ENCODE results near the gene FBXO11. TPM values are rescaled to one million over a fixed set of nuclear protein-coding genes. Genes with fewer than 3 reads are reported as not detected.

Gene FBXO11
- total RNA-seq (2022; extraction: Qiagen RNA extraction), result 32.2 to 50.2 TPM (median 38.3 TPM) in 5 replicates

GRCh38 chr2:47906157-47907038, at the start of gene FBXO11:
Gene FBXO11 (minus strand): TSS chr2:47906498. CDS start chr2:47905720, 778 bp downstream.

GRCh38 chr2:47782671-47783485, 123.4 kb downstream of the FBXO11 start, which contains the start of gene MSH6:
Gene MSH6 (plus strand): TSS chr2:47783145. CDS start chr2:47783234, 89 bp downstream.

Other genes starting within 250 kb of the FBXO11 start
- 70.3 to 102 TPM (median 82.1 TPM) in 5 replicates for gene MSH6, start 123.4 kb downstream of the FBXO11 start, total RNA-seq (2022; extraction: Qiagen RNA extraction)

All from A549 treated with AZD2906 at 1 μM for 4 hours (cell line).